AG04450 (cell line): Measurements from ENCODE around the gene EIF4G2. TPM values are rescaled to one million over a fixed set of nuclear protein-coding genes. Genes with fewer than 3 reads are reported as not detected.

Source experiments
- CTCF ChIA-PET: fragments of 300-600, 350-600 bp; formaldehyde crosslinking; extraction: SDS; loops from one replicate; lab custom pipeline; 2022; ENCODE audit warnings: antibody characterized with exemption, inconsistent platforms; lab: Charles Lee
- POLR2A ChIA-PET: fragments of 350-600 bp; formaldehyde crosslinking; extraction: SDS; loops from one replicate; lab custom pipeline; 2021; ENCODE audit warnings: antibody characterized with exemption, inconsistent platforms; lab: Yijun Ruan, JAX
- DNase-seq: peaks from one replicate; pipeline ENCODE4 v3.0.0-alpha.2; 2011; ENCODE audit warnings: low read depth, low spot score
- H3K27ac ChIP-seq: one replicate; pipeline ENCODE4 v1.5.1; 2012; ENCODE audit warnings: low read depth, low read length, control low read depth
- H3K27me3 ChIP-seq: one replicate; pipeline ENCODE4 v1.6.0; 2012; ENCODE audit warnings: low read length; ENCODE audit not compliant: control insufficient read depth, insufficient read depth
- H3K4me3 ChIP-seq: 2 replicates; pipeline ENCODE4 v1.5.1; 2011; ENCODE audit warnings: mild to moderate bottlenecking, low read depth, low read length, control low read depth
- H3K9me3 ChIP-seq: 2 replicates; pipeline ENCODE4 v1.5.1; 2012; ENCODE audit warnings: low read length; ENCODE audit not compliant: control insufficient read depth, insufficient read depth
- CTCF ChIP-seq: IDR thresholded peaks from 2 replicates; pipeline ENCODE4 v1.5.1; 2011; ENCODE audit warnings: low read depth, low read length, control low read depth, inconsistent platforms
- polyA plus RNA-seq: library from polyadenylated mRNA; depleted of rRNA; stranded (reverse); fragments of >200 nt; gene quantifications from 2 replicates; pipeline ENCODE4 v1.2.3, GENCODE V29; 2011

Gene EIF4G2
- polyA plus RNA-seq, 1 experiment = 1,432 TPM

DNA sequence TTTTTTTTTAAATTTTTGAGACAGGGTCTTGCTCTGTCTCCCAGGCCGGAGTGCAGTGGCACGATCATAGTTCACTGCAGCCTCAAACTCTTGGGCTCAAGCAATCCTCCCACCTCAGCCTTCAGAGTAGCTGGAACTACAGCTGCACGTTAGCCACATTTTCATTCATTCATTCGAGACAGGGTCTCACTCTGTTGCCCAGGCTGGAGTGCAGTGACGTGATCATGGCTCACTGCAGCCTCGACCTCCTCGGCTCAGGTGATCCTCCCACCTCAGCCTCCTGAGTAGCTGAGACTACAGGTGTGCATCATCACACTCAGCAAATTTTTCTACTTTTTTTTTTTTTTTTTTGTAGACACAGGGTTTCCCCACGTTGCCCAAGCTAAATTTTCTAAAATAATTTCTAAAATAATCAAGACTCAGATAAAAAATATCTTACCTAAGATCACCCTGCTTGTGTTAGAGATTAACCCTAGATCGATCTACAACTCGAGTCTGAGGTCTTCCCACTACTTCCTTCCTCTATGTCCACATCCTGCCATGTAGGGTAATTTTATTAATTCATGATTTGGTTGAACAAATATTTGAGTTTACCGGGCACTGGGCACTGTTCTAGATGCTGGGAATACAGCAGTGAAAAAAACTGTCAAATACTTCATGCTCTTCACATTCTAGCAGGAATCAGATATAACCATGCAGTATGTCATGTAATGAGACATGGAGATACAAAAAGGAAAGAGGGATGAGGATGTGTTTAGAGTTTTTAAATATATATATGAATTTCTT is 15.1 kb downstream of the EIF4G2 start:
- ChIA-PET POLR2A (interaction anchor here (1.4 to 3.2 kb wide), 3 partner anchors 15 to 107 kb away, joined by 5 to 32 read pairs (median 6); partner anchors contain the start of gene EIF4G2), CTCF (interaction anchor here (0.5 to 3.8 kb wide), 24 partner anchors 9 to 994 kb away, joined by 3 to 23 read pairs (median 5); partner anchors contain the start of gene EIF4G2)
- Histone ChIP-seq H3K9me3 (no peaks in the 10 kb centered on the region), H3K4me3 (no peak overlapping the region), H3K27ac (no peak overlapping the region), H3K27me3 (no peaks in the 10 kb centered on the region)
- TF ChIP-seq CTCF = no peak
- DNase-seq = no peak

DNA sequence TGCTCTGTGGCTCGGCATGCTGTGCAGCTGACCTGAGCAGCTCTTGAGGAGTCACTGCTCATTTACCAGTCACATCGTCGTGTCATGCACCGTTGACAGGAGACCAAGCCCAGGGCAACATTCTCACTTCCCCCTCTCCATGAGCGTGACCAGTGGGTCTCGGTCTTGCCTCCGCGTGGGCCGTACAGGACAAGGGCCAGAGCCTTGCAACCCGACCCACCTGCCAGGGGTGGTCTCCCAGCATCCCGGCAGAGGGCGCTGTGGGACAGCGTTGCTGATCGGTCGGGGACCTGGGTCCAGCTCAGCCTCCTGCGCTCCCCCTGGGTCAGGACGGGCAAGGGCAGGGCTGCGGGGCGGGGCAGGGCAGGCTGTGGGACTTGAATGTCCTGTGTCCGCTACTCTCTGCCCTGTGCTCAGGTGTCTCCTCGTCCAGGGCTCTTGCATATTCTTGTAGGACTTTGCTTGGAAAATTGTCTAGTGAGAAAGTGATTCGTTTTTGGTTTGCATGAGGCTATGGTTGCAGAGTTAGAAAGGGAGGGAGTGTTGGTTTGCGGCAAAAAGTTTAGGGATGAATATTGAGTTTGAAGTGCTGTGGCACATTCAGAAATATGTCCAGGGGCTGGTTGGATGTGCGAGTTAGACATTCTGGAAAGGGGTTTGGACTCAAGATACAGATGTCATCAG is 16.2 kb downstream of the EIF4G2 start:
- no peak overlapping the region for H3K27ac ChIP-seq
- ChIA-PET CTCF (interaction anchor here (0.6 to 3.8 kb wide), 30 partner anchors 8 to 995 kb away, joined by 3 to 23 read pairs (median 4); partner anchors contain the start of gene EIF4G2), POLR2A (interaction anchor here (1.0 to 3.2 kb wide), 4 partner anchors 11 to 108 kb away, joined by 3 to 32 read pairs (median 6); partner anchors contain the start of gene EIF4G2)
- TF ChIP-seq CTCF = peak; percentile 85
- H3K9me3 ChIP-seq = no peaks in the 10 kb centered on the region
- H3K27me3 ChIP-seq = no peaks in the 10 kb centered on the region
- peak; percentile 32 for DNase-seq
- H3K4me3 ChIP-seq = peak overlapping the region; percentile 30; the same call in 1 of the 2 replicates

- Histone ChIP-seq H3K27ac (no peak overlapping the region), H3K4me3 (no peak overlapping the region), H3K27me3 (no peaks in the 10 kb centered on the region), H3K9me3 (no peaks in the 10 kb centered on the region)
- no peak for TF ChIP-seq CTCF
- ChIA-PET POLR2A (no interaction called here), CTCF (no interaction called here)
- DNase-seq = no peak
These were observed 22.3 kb downstream of the EIF4G2 start for GRCh38 chr11:10786451-10786850.

GRCh38 chr11:10785146-10785474 is 23.6 kb downstream of the EIF4G2 start:
- Histone ChIP-seq H3K27me3 (no peaks in the 10 kb centered on the region), H3K27ac (no peak overlapping the region), H3K4me3 (no peak overlapping the region), H3K9me3 (no peaks in the 10 kb centered on the region)
- POLR2A ChIA-PET = interaction anchor here (2.8 kb wide), 1 partner anchor 24 kb away, joined by 12 read pairs; the partner anchor contains the start of gene EIF4G2
- CTCF ChIA-PET = interaction anchor here (0.9 to 1.9 kb wide), 3 partner anchors 8 to 243 kb away, joined by 3 to 9 read pairs (median 4); no protein-coding TSS in a partner anchor
- TF ChIP-seq CTCF = no peak
- DNase-seq = no peak
